IPS-NIHi11 (cell line): ENCODE data around the gene UNK.
"Not testable (repeated sequence)": the region's sequence is repeated elsewhere in the genome, so short reads cannot be mapped to it uniquely, and the experiment has no call there.

Experiments
- DNase-seq: peaks from one replicate; pipeline ENCODE4 v3.0.0; 2012; ENCODE audit warnings: mixed read lengths, low spot score

The UNK gene

GRCh38 chr17:75755205-75755901 lies 29.3 kb upstream of the UNK start:
- DNase-seq: no peak

GRCh38 chr17:75755990-75756389 lies 28.6 kb upstream of the UNK start:
- no peak for DNase-seq

- no peak for DNase-seq
These were observed 28.0 kb upstream of the UNK start for GRCh38 chr17:75756451-75757085.

- DNase-seq: no peak
These were observed 27.4 kb upstream of the UNK start for GRCh38 chr17:75757086-75757681.

GRCh38 chr17:75758131-75758905 lies 26.3 kb upstream of the UNK start:
- no peak for DNase-seq

- DNase-seq: no peak
These were observed 25.1 kb upstream of the UNK start for GRCh38 chr17:75759457-75759856.

GRCh38 chr17:75759978-75760640 lies 24.5 kb upstream of the UNK start:
- DNase-seq: not testable (repeated sequence)

GRCh38 chr17:75762513-75763268 lies 21.9 kb upstream of the UNK start:
- no peak for DNase-seq

GRCh38 chr17:75763269-75763607 lies 21.4 kb upstream of the UNK start:
- DNase-seq: no peak

- DNase-seq: no peak
These were observed 20.8 kb upstream of the UNK start for GRCh38 chr17:75763613-75764416.

- no peak for DNase-seq
These were observed 20.2 kb upstream of the UNK start for GRCh38 chr17:75764417-75764710.

GRCh38 chr17:75764711-75765421 lies 19.7 kb upstream of the UNK start, which contains the start of gene GALK1:
GALK1 (minus strand) TSS chr17:75765192; CDS start chr17:75765136, 56 bp downstream.
- peak; percentile 88 for DNase-seq

- DNase-seq: no peak
These were observed 18.6 kb upstream of the UNK start for GRCh38 chr17:75765981-75766380.

GRCh38 chr17:75767881-75768280 lies 16.7 kb upstream of the UNK start:
- no peak for DNase-seq

GRCh38 chr17:75769536-75769935 lies 15.1 kb upstream of the UNK start:
- DNase-seq: no peak

- no peak for DNase-seq
These were observed 13.0 kb upstream of the UNK start for GRCh38 chr17:75771334-75772281.

GRCh38 chr17:75773121-75773807 lies 11.3 kb upstream of the UNK start:
- DNase-seq: no peak

- no peak for DNase-seq
These were observed 10.7 kb upstream of the UNK start for GRCh38 chr17:75773808-75774470.
